OCI-LY1 (cell line): Measurements from ENCODE around the gene UBE2F.

Experiments used
- H2AFZ ChIP-seq: fragments of 200-600 bp; sonication (generic), shearing (Covaris generic); 2 replicates; pipeline ENCODE4 v1.6.0; 2014; ENCODE audit warnings: antibody characterized with exemption, mild to moderate bottlenecking, low read length
- H3F3A ChIP-seq: fragments of 200-600 bp; sonication (generic), shearing (Covaris generic); 2 replicates; pipeline ENCODE4 v1.6.0; 2014; ENCODE audit warnings: mild to moderate bottlenecking, antibody characterized with exemption, low read length, moderate library complexity; ENCODE audit not compliant: insufficient read depth
- H3K27ac ChIP-seq: fragments of 200-600 bp; sonication (generic); 2 replicates; pipeline ENCODE4 v1.5.1; 2014; ENCODE audit warnings: low read length, mixed run types, mild to moderate bottlenecking, low read depth; ENCODE audit not compliant: poor library complexity, severe bottlenecking
- H3K27me3 ChIP-seq: fragments of 200-600 bp; sonication (generic); 2 replicates; pipeline ENCODE4 v1.6.0; 2014; ENCODE audit warnings: antibody characterized with exemption, mild to moderate bottlenecking, low read length, moderate library complexity; ENCODE audit not compliant: insufficient read depth
- H3K36me3 ChIP-seq: fragments of 200-600 bp; sonication (generic); 2 replicates; pipeline ENCODE4 v1.6.1; 2014; ENCODE audit warnings: mild to moderate bottlenecking, antibody characterized with exemption, low read length, moderate library complexity, mixed read lengths; ENCODE audit not compliant: insufficient read depth
- H3K4me1 ChIP-seq: fragments of 200-600 bp; sonication (generic); 2 replicates; pipeline ENCODE4 v1.5.1; 2014; ENCODE audit warnings: mild to moderate bottlenecking, low read length, moderate library complexity; ENCODE audit not compliant: insufficient read depth, severe bottlenecking
- H3K4me2 ChIP-seq: fragments of 200-600 bp; sonication (generic), shearing (Covaris generic); 2 replicates; pipeline ENCODE4 v1.6.1; 2014; ENCODE audit warnings: low read length
- H3K4me3 ChIP-seq: fragments of 200-600 bp; sonication (generic); 2 replicates; pipeline ENCODE4 v1.5.1; 2014; ENCODE audit warnings: low read length, low read depth, mild to moderate bottlenecking, mixed read lengths; ENCODE audit not compliant: poor library complexity, severe bottlenecking
- H3K79me2 ChIP-seq: fragments of 200-600 bp; shearing (Covaris generic); 2 replicates; pipeline ENCODE4 v1.6.1; 2016; ENCODE audit warnings: mixed run types, low read length, mixed read lengths; ENCODE audit not compliant: insufficient read depth
- H3K9ac ChIP-seq: fragments of 200-600 bp; sonication (generic), shearing (Covaris generic); 2 replicates; pipeline ENCODE4 v1.6.1; 2014; ENCODE audit warnings: mild to moderate bottlenecking, low read length, mixed read lengths
- H3K9me2 ChIP-seq: fragments of 200-600 bp; sonication (generic), shearing (Covaris generic); 2 replicates; pipeline ENCODE4 v1.6.1; 2014; ENCODE audit warnings: low read depth, mild to moderate bottlenecking, low read length, mixed read lengths
- H3K9me3 ChIP-seq: fragments of 200-600 bp; shearing (Covaris generic); 2 replicates; pipeline ENCODE4 v1.6.1; 2014; ENCODE audit warnings: low read length, mixed read lengths
- H4K20me1 ChIP-seq: fragments of 200-600 bp; sonication (generic), shearing (Covaris generic); 2 replicates; pipeline ENCODE4 v1.6.0; 2016; ENCODE audit warnings: mild to moderate bottlenecking, low read length; ENCODE audit not compliant: insufficient read depth
- CTCF ChIP-seq: fragments of 200-600 bp; sonication (generic), shearing (Covaris generic); IDR thresholded peaks from 2 replicates; pipeline ENCODE4 v1.5.1; 2017; ENCODE audit warnings: mild to moderate bottlenecking, antibody characterized with exemption, low read length, moderate library complexity, mixed read lengths
- EZH2 ChIP-seq: fragments of 200-600 bp; sonication (generic), shearing (Covaris generic); IDR thresholded peaks from 2 replicates; pipeline ENCODE4 v1.8.0; 2017; ENCODE audit warnings: borderline replicate concordance, mixed run types, mild to moderate bottlenecking, antibody characterized with exemption, low read length, moderate library complexity, mixed read lengths

The UBE2F gene

GRCh38 chr2:238087211-238087610 is 120.4 kb downstream of the UBE2F start:
- no peaks in the 10 kb centered on the region for H3K9me3 ChIP-seq

GRCh38 chr2:238090887-238091286 is 124.1 kb downstream of the UBE2F start:
- no peaks in the 10 kb centered on the region for H3K9me3 ChIP-seq
- H3K9me2 ChIP-seq, result no peaks in the 10 kb centered on the region
- H3K4me2 ChIP-seq, result no peak overlapping the region
- no peak overlapping the region for H2AFZ ChIP-seq
- H3K27ac ChIP-seq, result no peak overlapping the region
- no peak for TF ChIP-seq CTCF
- TF ChIP-seq EZH2, result no peak
- no peak overlapping the region for H3K9ac ChIP-seq
- no peaks in the 10 kb centered on the region for H4K20me1 ChIP-seq
- no peaks in the 10 kb centered on the region for H3K4me1 ChIP-seq
- no peaks in the 10 kb centered on the region for H3F3A ChIP-seq
- peaks cover 11% of the 10 kb centered on the region for H3K36me3 ChIP-seq
- H3K27me3 ChIP-seq, result 0 out of 2 replicates have a peak, but pooled peaks cover 4% of the 10 kb centered on the region
- no peak overlapping the region for H3K4me3 ChIP-seq
- no peaks in the 10 kb centered on the region for H3K79me2 ChIP-seq

More at GRCh38 chr2:238087211-238087610, 120.4 kb downstream of the UBE2F start:
- no peak overlapping the region for H3K9ac ChIP-seq
- no peaks in the 10 kb centered on the region for H3F3A ChIP-seq
- no peaks in the 10 kb centered on the region for H3K4me1 ChIP-seq
- peaks cover 30% of the 10 kb centered on the region for H3K36me3 ChIP-seq
- no peak overlapping the region for H3K4me3 ChIP-seq
- no peak for TF ChIP-seq CTCF
- no peak for TF ChIP-seq EZH2
- no peak overlapping the region for H3K4me2 ChIP-seq
- H2AFZ ChIP-seq, result no peak overlapping the region
- no peaks in the 10 kb centered on the region for H3K9me2 ChIP-seq
- H4K20me1 ChIP-seq, result no peaks in the 10 kb centered on the region
- H3K79me2 ChIP-seq, result no peaks in the 10 kb centered on the region
- no peak overlapping the region for H3K27ac ChIP-seq
- no peaks in the 10 kb centered on the region for H3K27me3 ChIP-seq

- TF ChIP-seq EZH2 (no peak), CTCF (no peak)
- Histone ChIP-seq H2AFZ (no peak overlapping the region), H3K4me1 (no peaks in the 10 kb centered on the region), H3K9me2 (no peaks in the 10 kb centered on the region), H3K27me3 (0 out of 2 replicates have a peak, but pooled peaks cover 4% of the 10 kb centered on the region), H3K36me3 (peaks cover 7% of the 10 kb centered on the region; the same call in 1 of the 2 replicates), H3F3A (no peaks in the 10 kb centered on the region), H3K4me3 (no peak overlapping the region), H3K79me2 (no peaks in the 10 kb centered on the region), H3K9me3 (no peaks in the 10 kb centered on the region), H3K27ac (no peak overlapping the region), H3K4me2 (no peak overlapping the region), H4K20me1 (no peaks in the 10 kb centered on the region), H3K9ac (no peak overlapping the region)
These were observed 124.7 kb downstream of the UBE2F start for GRCh38 chr2:238091436-238092060.
